Upper lobe of right lung (tissue), 1 donor: ENCODE results near the gene XPA. TPM values are rescaled to one million over a fixed set of nuclear protein-coding genes. Genes with fewer than 3 reads are reported as not detected.
"Not testable (repeated sequence)": the region's sequence is repeated elsewhere in the genome, so short reads cannot be mapped to it uniquely, and the experiment has no call there.

Experiments
- ATAC-seq: fragments of 200-7000 bp; cut with Tn5 transposase; one replicate; pipeline ENCODE4 v1.9.1; 2020; ENCODE audit warnings: mild to moderate bottlenecking, moderate library complexity
- DNase-seq: peaks from one replicate; pipeline ENCODE4 v3.0.0-alpha.2; 2020
- H3K27ac ChIP-seq: fragments of 200-600 bp; one replicate; pipeline ENCODE4 v1.8.0; 2022
- H3K27me3 ChIP-seq: fragments of 200-600 bp; one replicate; pipeline ENCODE4 v1.8.0; 2022; ENCODE audit warnings: mild to moderate bottlenecking
- H3K36me3 ChIP-seq: fragments of 200-600 bp; one replicate; pipeline ENCODE4 v1.8.0; 2022
- H3K4me1 ChIP-seq: fragments of 200-600 bp; one replicate; pipeline ENCODE4 v1.8.0; 2022
- H3K4me3 ChIP-seq: fragments of 200-600 bp; one replicate; pipeline ENCODE4 v1.8.0; 2022; ENCODE audit warnings: mild to moderate bottlenecking
- H3K9me3 ChIP-seq: fragments of 200-600 bp; one replicate; pipeline ENCODE4 v1.8.0; 2022
- intact Hi-C: fragments of 100-400 bp; cut with DNase I; formaldehyde crosslinking; loops from one replicate; pipeline ENCODE4 v1.11.0; 2022
- total RNA-seq: library from RNA; stranded (reverse); fragmentation: NEBNext Ultra II Directional; extraction: Animal tissue kit (Norgen Biotek cat#: 25700); gene quantifications from one replicate; pipeline ENCODE4 v1.2.1, GENCODE V29; 2021
- TF ChIP-seq, protein P1 (sequence below): fragments of 200-600 bp; IDR thresholded peaks from one replicate; pipeline ENCODE4 v1.8.0; 2022; ENCODE audit warnings: antibody characterized with exemption
- donor health status: DM: no; HTN: yes; CAD: no; lungs with severe emphysema.

The XPA gene
- total RNA-seq, 1 donor from 2014 or later, result 11.2 TPM

DNA sequence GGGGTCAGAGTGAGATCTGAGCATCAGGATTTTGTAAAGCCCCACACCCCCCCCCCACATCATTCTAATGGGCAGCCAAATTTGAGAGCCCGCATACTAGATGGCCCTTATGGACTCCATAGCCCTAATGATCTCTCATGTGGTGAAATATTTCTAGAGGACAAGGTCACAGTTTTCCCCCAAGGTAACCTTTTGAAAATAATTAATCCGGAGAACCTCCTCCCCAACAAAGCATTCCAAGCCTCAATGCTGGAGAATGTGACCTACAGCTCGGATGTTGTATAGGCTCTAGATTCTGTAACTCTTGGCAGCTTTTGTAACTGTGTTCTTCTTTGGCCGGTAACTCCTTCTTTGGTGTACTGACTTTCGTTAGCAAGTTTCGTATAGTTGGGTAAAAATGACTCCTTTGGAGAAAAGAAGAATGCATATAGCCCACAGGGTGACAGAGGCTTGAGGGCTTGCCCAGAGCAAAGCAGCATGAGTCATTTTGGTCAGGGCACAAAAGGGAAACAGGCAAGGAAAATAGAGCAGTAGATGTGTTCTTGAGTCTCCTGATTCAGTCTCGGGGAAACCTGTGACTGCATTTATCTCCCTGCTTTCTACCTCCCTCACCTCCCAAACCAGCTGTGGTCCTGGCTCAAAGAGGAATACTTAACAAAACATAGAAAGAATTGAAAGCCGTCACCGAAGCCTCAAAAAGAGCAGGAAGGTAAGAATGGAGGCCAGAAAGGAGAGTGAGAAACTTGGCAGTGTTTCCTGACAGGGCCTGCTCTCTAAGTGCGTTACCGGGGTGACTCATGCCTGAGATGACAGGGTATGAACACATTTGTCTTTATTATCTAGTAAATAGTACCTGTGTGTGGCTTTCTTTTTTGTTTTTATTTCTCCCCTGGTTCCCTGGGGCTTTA lies 6.6 kb upstream of the XPA start:
- intact Hi-C loops, result loop anchor here (10.0 kb wide), 1 partner anchor 201 kb away; no protein-coding TSS in a partner anchor

DNA sequence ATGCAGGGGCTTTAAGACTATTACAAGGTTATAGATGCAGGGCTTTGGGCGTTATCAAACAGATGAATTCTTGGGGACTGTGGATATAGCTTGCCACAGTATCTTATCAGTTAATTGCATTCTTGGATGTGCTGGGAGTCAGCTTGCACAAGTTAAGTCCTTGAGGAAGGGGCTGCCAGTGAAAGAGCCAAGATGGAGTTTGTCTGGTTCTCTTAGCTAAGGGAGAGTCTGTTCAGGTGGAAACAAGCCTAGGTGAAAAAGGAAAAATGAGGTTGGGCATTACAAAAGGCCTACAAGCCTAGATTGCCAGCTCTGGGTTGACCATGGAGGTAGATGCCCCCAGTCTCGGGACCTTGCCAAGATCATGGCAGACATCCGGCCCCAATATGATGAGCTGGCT lies 2.7 kb upstream of the XPA start:
- H3K9me3 ChIP-seq, H3K4me3 ChIP-seq, DNase-seq, H3K27me3 ChIP-seq, H3K36me3 ChIP-seq, ATAC-seq, H3K27ac ChIP-seq: not testable (repeated sequence)
- intact Hi-C loops, result loop anchor here (10.0 kb wide), 1 partner anchor 205 kb away; no protein-coding TSS in a partner anchor
- H3K4me1 ChIP-seq, result peaks cover 15% of the 10 kb centered on the region

More for the DNA sequence above, 6.6 kb upstream of the XPA start:
- H3K4me1 ChIP-seq, result no peaks in the 10 kb centered on the region
- no peak overlapping the region for H3K27ac ChIP-seq
- DNase-seq, result no peak
- TF ChIP-seq, protein P1, sequence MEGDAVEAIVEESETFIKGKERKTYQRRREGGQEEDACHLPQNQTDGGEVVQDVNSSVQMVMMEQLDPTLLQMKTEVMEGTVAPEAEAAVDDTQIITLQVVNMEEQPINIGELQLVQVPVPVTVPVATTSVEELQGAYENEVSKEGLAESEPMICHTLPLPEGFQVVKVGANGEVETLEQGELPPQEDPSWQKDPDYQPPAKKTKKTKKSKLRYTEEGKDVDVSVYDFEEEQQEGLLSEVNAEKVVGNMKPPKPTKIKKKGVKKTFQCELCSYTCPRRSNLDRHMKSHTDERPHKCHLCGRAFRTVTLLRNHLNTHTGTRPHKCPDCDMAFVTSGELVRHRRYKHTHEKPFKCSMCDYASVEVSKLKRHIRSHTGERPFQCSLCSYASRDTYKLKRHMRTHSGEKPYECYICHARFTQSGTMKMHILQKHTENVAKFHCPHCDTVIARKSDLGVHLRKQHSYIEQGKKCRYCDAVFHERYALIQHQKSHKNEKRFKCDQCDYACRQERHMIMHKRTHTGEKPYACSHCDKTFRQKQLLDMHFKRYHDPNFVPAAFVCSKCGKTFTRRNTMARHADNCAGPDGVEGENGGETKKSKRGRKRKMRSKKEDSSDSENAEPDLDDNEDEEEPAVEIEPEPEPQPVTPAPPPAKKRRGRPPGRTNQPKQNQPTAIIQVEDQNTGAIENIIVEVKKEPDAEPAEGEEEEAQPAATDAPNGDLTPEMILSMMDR, result no peak
- no peaks in the 10 kb centered on the region for H3K36me3 ChIP-seq
- no peaks in the 10 kb centered on the region for H3K27me3 ChIP-seq
- no peaks in the 10 kb centered on the region for H3K9me3 ChIP-seq
- no peak for ATAC-seq
- H3K4me3 ChIP-seq, result no peak overlapping the region

DNA sequence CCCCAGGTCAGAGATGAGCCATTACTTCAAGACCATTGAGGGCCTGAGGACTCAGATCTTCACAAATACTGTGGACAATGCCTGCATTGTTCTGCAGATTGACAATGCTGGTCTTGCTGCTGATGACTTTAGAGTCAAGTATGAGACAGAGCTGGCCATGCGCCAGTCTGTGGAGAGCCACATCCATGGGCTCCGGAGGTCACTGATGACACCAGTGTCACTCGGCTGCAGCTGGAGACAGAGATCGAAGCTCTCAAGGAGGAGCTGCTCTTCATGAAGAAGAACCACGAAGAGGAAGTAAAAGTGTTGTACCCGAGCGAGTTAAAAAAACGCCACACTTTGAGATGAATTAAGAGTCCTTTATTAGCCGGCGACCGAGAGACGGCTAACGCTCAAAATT lies 2.1 kb upstream of the XPA start:
- H3K27ac ChIP-seq, H3K27me3 ChIP-seq, H3K4me3 ChIP-seq, intact Hi-C loops, H3K36me3 ChIP-seq, H3K9me3 ChIP-seq, DNase-seq, ATAC-seq: not testable (repeated sequence)
- peaks cover 16% of the 10 kb centered on the region for H3K4me1 ChIP-seq

DNA sequence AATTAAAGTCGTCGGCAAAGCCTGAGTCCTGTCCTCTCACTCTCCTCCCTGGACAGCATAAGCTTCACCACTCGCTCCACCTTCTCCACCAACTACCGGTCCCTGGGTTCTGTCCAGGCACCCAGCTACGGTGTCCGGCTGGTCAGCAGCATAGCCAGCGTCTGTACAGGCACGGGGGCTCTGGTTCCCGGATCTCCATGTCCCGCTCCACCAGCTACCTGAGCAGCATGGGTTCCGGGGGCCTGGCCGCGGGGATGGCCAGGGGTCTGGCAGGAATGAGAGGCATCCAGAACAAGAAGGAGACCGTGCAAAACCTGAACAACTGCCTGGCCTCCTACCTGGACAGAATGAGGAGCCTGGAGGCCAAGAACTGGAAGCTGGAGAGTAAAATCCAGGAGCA lies 1.7 kb upstream of the XPA start:
- Histone ChIP-seq H3K4me1 (peaks cover 20% of the 10 kb centered on the region), H3K27ac (no peak overlapping the region), H3K4me3 (no peak overlapping the region), H3K9me3 (no peaks in the 10 kb centered on the region), H3K36me3 (no peaks in the 10 kb centered on the region), H3K27me3 (no peaks in the 10 kb centered on the region)
- TF ChIP-seq, protein P1, result no peak
- intact Hi-C loops, result no loop called here
- ATAC-seq, result no peak
- DNase-seq, result no peak

DNA sequence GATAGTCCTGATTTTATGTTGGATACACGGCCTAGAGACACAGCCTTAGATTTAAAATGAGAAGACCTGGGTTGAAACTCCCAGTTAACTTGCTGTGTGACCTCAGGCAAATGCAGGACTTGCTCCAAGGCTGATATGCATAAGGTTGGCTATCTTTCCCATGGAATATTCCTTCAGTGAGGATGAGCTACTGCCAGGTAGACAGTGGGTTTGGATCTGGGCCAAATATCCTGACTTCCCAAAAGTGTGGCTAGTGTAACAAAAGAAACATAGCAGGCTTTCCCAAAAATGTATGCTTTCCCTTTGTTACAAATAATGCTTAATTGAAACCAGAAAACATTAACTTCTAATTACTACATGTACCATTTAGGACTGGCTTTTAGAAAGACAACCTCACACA lies 697 bp upstream of the XPA start:
- DNase-seq, result no peak
- intact Hi-C loops, result no loop called here
- no peaks in the 10 kb centered on the region for H3K27me3 ChIP-seq
- peak overlapping the region; percentile 94 for H3K27ac ChIP-seq
- no peak for ATAC-seq
- peak overlapping the region; percentile 86 for H3K4me3 ChIP-seq
- no peaks in the 10 kb centered on the region for H3K9me3 ChIP-seq
- peaks cover 6% of the 10 kb centered on the region for H3K36me3 ChIP-seq
- H3K4me1 ChIP-seq, result peaks cover 25% of the 10 kb centered on the region
- TF ChIP-seq, protein P1, result no peak

DNA sequence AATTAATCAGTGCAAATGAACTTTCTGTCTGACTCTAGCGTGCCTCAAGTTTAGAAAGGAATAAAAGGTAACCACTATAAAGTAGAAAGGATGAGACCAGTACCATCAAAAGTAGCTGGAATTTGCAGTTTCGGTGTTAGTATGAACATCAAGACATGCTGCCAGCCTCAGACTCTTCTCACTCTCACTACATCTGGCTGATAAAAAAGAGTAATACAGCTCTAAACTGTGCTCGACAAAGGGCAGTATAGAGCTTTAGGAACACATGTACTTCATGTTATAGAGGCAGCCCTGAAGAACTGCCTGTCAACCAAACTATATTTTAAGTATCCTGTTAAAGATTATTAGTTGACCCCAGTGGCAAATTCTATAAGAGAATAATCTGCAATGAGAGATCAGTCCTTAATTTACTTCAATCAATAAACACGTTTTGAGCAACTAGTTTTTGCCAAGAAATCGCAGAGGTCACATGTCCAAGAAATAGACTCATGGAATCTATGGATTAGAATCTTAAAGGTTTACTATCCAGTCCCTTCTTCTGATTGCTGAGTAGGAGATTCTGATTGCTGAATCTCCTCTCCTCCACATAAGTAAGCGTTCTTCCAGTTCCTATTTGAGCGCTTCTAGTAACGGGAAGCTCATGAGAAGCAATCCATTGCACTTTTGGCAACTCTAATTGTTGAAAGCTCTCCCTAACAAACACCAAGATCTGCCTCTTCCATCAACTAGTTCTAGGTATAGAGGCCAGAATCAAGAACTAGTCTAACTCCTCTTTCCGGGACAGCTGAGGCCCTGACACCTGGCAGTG lies 941 bp downstream of the XPA start:
- Histone ChIP-seq H3K4me1 (peaks cover 25% of the 10 kb centered on the region), H3K4me3 (peak overlapping the region; percentile 86), H3K36me3 (peaks cover 23% of the 10 kb centered on the region), H3K9me3 (no peaks in the 10 kb centered on the region), H3K27ac (peak overlapping the region; percentile 94), H3K27me3 (no peaks in the 10 kb centered on the region)
- intact Hi-C loops, result no loop called here
- ATAC-seq (peak; percentile 1), DNase-seq (no peak)
- TF ChIP-seq, protein P1, result no peak
